OCI-LY1 (cell line): Measurements from ENCODE around the gene OSGIN1.

Experiments used
- H2AFZ ChIP-seq: fragments of 200-600 bp; sonication (generic), shearing (Covaris generic); 2 replicates; pipeline ENCODE4 v1.6.0; 2014; ENCODE audit warnings: antibody characterized with exemption, mild to moderate bottlenecking, low read length
- H3F3A ChIP-seq: fragments of 200-600 bp; sonication (generic), shearing (Covaris generic); 2 replicates; pipeline ENCODE4 v1.6.0; 2014; ENCODE audit warnings: mild to moderate bottlenecking, antibody characterized with exemption, low read length, moderate library complexity; ENCODE audit not compliant: insufficient read depth
- H3K27ac ChIP-seq: fragments of 200-600 bp; sonication (generic); 2 replicates; pipeline ENCODE4 v1.5.1; 2014; ENCODE audit warnings: low read length, mixed run types, mild to moderate bottlenecking, low read depth; ENCODE audit not compliant: poor library complexity, severe bottlenecking
- H3K27me3 ChIP-seq: fragments of 200-600 bp; sonication (generic); 2 replicates; pipeline ENCODE4 v1.6.0; 2014; ENCODE audit warnings: antibody characterized with exemption, mild to moderate bottlenecking, low read length, moderate library complexity; ENCODE audit not compliant: insufficient read depth
- H3K36me3 ChIP-seq: fragments of 200-600 bp; sonication (generic); 2 replicates; pipeline ENCODE4 v1.6.1; 2014; ENCODE audit warnings: mild to moderate bottlenecking, antibody characterized with exemption, low read length, moderate library complexity, mixed read lengths; ENCODE audit not compliant: insufficient read depth
- H3K4me1 ChIP-seq: fragments of 200-600 bp; sonication (generic); 2 replicates; pipeline ENCODE4 v1.5.1; 2014; ENCODE audit warnings: mild to moderate bottlenecking, low read length, moderate library complexity; ENCODE audit not compliant: insufficient read depth, severe bottlenecking
- H3K4me2 ChIP-seq: fragments of 200-600 bp; sonication (generic), shearing (Covaris generic); 2 replicates; pipeline ENCODE4 v1.6.1; 2014; ENCODE audit warnings: low read length
- H3K4me3 ChIP-seq: fragments of 200-600 bp; sonication (generic); 2 replicates; pipeline ENCODE4 v1.5.1; 2014; ENCODE audit warnings: low read length, low read depth, mild to moderate bottlenecking, mixed read lengths; ENCODE audit not compliant: poor library complexity, severe bottlenecking
- H3K79me2 ChIP-seq: fragments of 200-600 bp; shearing (Covaris generic); 2 replicates; pipeline ENCODE4 v1.6.1; 2016; ENCODE audit warnings: mixed run types, low read length, mixed read lengths; ENCODE audit not compliant: insufficient read depth
- H3K9ac ChIP-seq: fragments of 200-600 bp; sonication (generic), shearing (Covaris generic); 2 replicates; pipeline ENCODE4 v1.6.1; 2014; ENCODE audit warnings: mild to moderate bottlenecking, low read length, mixed read lengths
- H3K9me2 ChIP-seq: fragments of 200-600 bp; sonication (generic), shearing (Covaris generic); 2 replicates; pipeline ENCODE4 v1.6.1; 2014; ENCODE audit warnings: low read depth, mild to moderate bottlenecking, low read length, mixed read lengths
- H3K9me3 ChIP-seq: fragments of 200-600 bp; shearing (Covaris generic); 2 replicates; pipeline ENCODE4 v1.6.1; 2014; ENCODE audit warnings: low read length, mixed read lengths
- H4K20me1 ChIP-seq: fragments of 200-600 bp; sonication (generic), shearing (Covaris generic); 2 replicates; pipeline ENCODE4 v1.6.0; 2016; ENCODE audit warnings: mild to moderate bottlenecking, low read length; ENCODE audit not compliant: insufficient read depth
- EZH2 ChIP-seq: fragments of 200-600 bp; sonication (generic), shearing (Covaris generic); IDR thresholded peaks from 2 replicates; pipeline ENCODE4 v1.8.0; 2017; ENCODE audit warnings: borderline replicate concordance, mixed run types, mild to moderate bottlenecking, antibody characterized with exemption, low read length, moderate library complexity, mixed read lengths
- TF ChIP-seq, protein P1 (sequence below): fragments of 200-600 bp; sonication (generic), shearing (Covaris generic); IDR thresholded peaks from 2 replicates; pipeline ENCODE4 v1.5.1; 2017; ENCODE audit warnings: mild to moderate bottlenecking, antibody characterized with exemption, low read length, moderate library complexity, mixed read lengths

Gene OSGIN1

DNA sequence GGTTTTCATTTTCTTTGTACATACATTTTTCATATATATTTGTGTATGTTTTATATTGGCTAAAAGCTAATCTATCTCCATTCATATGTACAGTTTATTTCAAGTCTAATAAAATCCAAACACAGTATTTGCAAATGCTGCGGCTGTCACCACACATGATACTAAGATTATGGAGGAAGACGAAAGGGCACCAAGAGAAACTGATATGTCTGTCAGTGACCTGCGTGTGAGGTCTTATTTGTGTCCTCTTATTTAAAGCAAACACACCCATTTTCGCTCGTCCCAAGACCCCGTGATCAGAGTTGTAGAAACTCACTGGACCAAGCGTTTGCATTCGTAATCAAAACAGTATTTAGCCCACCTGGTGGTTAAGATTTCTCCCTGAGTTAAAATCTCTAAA, 45.9 kb upstream of the OSGIN1 start:
- Histone ChIP-seq H3K4me3 (no peak overlapping the region), H4K20me1 (no peaks in the 10 kb centered on the region), H3K9ac (no peak overlapping the region), H3K4me1 (no peaks in the 10 kb centered on the region), H3K4me2 (no peak overlapping the region), H3K27ac (no peak overlapping the region), H3K36me3 (peaks cover 21% of the 10 kb centered on the region; the same call in 1 of the 2 replicates), H3K9me2 (no peaks in the 10 kb centered on the region), H3K27me3 (no peaks in the 10 kb centered on the region), H3K9me3 (no peaks in the 10 kb centered on the region), H2AFZ (no peak overlapping the region), H3K79me2 (no peaks in the 10 kb centered on the region), H3F3A (no peaks in the 10 kb centered on the region)
- TF ChIP-seq EZH2, result no peak
- TF ChIP-seq, protein P1, sequence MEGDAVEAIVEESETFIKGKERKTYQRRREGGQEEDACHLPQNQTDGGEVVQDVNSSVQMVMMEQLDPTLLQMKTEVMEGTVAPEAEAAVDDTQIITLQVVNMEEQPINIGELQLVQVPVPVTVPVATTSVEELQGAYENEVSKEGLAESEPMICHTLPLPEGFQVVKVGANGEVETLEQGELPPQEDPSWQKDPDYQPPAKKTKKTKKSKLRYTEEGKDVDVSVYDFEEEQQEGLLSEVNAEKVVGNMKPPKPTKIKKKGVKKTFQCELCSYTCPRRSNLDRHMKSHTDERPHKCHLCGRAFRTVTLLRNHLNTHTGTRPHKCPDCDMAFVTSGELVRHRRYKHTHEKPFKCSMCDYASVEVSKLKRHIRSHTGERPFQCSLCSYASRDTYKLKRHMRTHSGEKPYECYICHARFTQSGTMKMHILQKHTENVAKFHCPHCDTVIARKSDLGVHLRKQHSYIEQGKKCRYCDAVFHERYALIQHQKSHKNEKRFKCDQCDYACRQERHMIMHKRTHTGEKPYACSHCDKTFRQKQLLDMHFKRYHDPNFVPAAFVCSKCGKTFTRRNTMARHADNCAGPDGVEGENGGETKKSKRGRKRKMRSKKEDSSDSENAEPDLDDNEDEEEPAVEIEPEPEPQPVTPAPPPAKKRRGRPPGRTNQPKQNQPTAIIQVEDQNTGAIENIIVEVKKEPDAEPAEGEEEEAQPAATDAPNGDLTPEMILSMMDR, result no peak

DNA sequence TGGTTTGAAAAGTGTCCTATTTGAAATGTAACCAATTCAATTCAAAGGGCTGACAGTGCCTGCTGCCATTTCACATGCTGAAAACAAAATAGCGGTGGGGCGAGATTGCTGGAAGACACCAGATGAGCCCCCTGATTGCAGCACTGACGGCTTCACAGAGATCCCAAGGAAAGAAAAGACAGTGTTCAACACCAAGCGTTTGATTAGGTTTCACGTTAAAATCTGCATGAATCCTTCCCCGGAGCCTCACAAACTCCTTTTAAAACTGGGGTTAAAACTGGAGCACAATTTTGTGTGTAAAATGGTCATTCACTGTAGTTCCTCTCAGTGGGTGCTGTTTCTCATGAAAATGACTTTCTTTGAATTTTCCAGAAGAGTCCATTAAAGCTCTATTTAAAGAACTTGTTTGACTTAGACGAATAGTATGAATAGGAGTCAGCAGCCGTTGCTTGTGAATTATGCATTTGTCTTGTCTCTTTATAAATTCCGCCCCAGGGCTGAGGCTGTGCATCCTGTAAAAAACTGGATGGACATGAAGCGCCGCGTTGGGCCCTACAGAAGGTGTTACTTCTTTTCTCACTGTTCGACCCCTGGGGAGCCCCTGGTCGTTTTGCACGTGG, 45.3 kb upstream of the OSGIN1 start:
- Histone ChIP-seq H3K79me2 (no peaks in the 10 kb centered on the region), H4K20me1 (no peaks in the 10 kb centered on the region), H2AFZ (no peak overlapping the region), H3K4me1 (no peaks in the 10 kb centered on the region), H3K9me2 (no peaks in the 10 kb centered on the region), H3F3A (no peaks in the 10 kb centered on the region), H3K36me3 (peaks cover 27% of the 10 kb centered on the region; the same call in 1 of the 2 replicates), H3K27me3 (no peaks in the 10 kb centered on the region), H3K4me3 (no peak overlapping the region), H3K4me2 (no peak overlapping the region), H3K9ac (no peak overlapping the region), H3K9me3 (no peaks in the 10 kb centered on the region), H3K27ac (no peak overlapping the region)
- TF ChIP-seq EZH2, result no peak
- TF ChIP-seq, protein P1, result no peak

DNA sequence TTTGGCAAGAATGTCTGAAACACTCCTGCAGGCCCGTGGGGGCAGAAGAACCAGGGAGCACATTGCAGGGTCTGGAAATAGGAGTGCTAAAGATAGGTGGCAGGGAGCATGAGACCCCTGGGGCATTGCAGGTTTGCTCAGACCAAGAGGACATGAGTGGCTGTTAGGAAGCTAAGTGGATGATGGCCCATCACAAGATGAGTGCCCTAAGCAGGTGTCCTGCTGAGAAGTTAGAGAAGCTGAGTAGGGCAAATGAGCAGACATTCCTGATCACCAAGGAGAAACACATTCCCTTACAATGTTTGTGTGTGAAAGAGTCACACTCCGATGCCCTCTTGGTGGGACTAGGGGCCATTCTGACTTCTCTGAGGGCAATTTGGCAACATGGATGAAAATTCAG, 44.2 kb upstream of the OSGIN1 start:
- TF ChIP-seq EZH2, result no peak
- TF ChIP-seq, protein P1, result no peak
- no peaks in the 10 kb centered on the region for H4K20me1 ChIP-seq
- no peak overlapping the region for H3K9ac ChIP-seq
- peaks cover 29% of the 10 kb centered on the region; the same call in 1 of the 2 replicates for H3K36me3 ChIP-seq
- no peak overlapping the region for H2AFZ ChIP-seq
- H3K4me2 ChIP-seq, result no peak overlapping the region
- no peaks in the 10 kb centered on the region for H3K4me1 ChIP-seq
- no peaks in the 10 kb centered on the region for H3F3A ChIP-seq
- no peaks in the 10 kb centered on the region for H3K79me2 ChIP-seq
- no peak overlapping the region for H3K4me3 ChIP-seq
- no peaks in the 10 kb centered on the region for H3K9me2 ChIP-seq
- H3K27ac ChIP-seq, result no peak overlapping the region
- no peaks in the 10 kb centered on the region for H3K9me3 ChIP-seq
- no peaks in the 10 kb centered on the region for H3K27me3 ChIP-seq
